GM23338 (cell line): ENCODE data around the gene SYT14. TPM values are rescaled to one million over a fixed set of nuclear protein-coding genes. Genes with fewer than 3 reads are reported as not detected.

Experiments
- ATAC-seq: fragments of 200-7000 bp; cut with Tn5 transposase; 3 replicates; pipeline ENCODE4 v1.9.1; 2020
- DNase-seq: peaks from one replicate; pipeline ENCODE4 v3.0.0-alpha.2; 2015; ENCODE audit warnings: low spot score
- H2AFZ ChIP-seq: fragments of 200-600 bp; sonication (generic); 2 replicates; pipeline ENCODE4 v1.8.0; 2016; ENCODE audit warnings: antibody characterized with exemption, mild to moderate bottlenecking, moderate library complexity
- H3F3A ChIP-seq: fragments of 200-600 bp; sonication (generic); replicated peaks from 2 replicates; pipeline ENCODE4 v1.8.0; 2017; ENCODE audit warnings: antibody characterized with exemption, mixed run types, low read depth
- H3K27ac ChIP-seq: fragments of 200-600 bp; sonication (generic); 2 replicates; pipeline ENCODE4 v1.6.1; 2016; ENCODE audit warnings: low read depth
- H3K27me3 ChIP-seq: fragments of 200-600 bp; sonication (generic); 2 replicates; pipeline ENCODE4 v1.8.0; 2016; ENCODE audit warnings: mild to moderate bottlenecking, mixed run types, moderate library complexity; ENCODE audit not compliant: insufficient read depth
- H3K36me3 ChIP-seq: fragments of 200-600 bp; sonication (generic); 2 replicates; pipeline ENCODE4 v1.8.0; 2016; ENCODE audit warnings: mild to moderate bottlenecking; ENCODE audit not compliant: insufficient read depth
- H3K4me1 ChIP-seq: fragments of 200-600 bp; sonication (generic); 2 replicates; pipeline ENCODE4 v1.8.0; 2016; ENCODE audit warnings: mild to moderate bottlenecking, moderate library complexity; ENCODE audit not compliant: insufficient read depth
- H3K4me2 ChIP-seq: fragments of 200-600 bp; sonication (generic); 2 replicates; pipeline ENCODE4 v1.7.1; 2017; ENCODE audit warnings: mixed run types
- H3K4me3 ChIP-seq: fragments of 200-600 bp; sonication (generic); 2 replicates; pipeline ENCODE4 v1.6.1; 2016; ENCODE audit warnings: mixed run types
- H3K79me2 ChIP-seq: fragments of 200-600 bp; sonication (generic); replicated peaks from 2 replicates; pipeline ENCODE4 v1.8.0; 2017; ENCODE audit warnings: mild to moderate bottlenecking; ENCODE audit not compliant: insufficient read depth
- H3K9me2 ChIP-seq: fragments of 200-600 bp; sonication (generic); 2 replicates; pipeline ENCODE4 v1.8.0; 2017; ENCODE audit not compliant: insufficient read depth
- H4K20me1 ChIP-seq: fragments of 200-600 bp; sonication (generic); replicated peaks from 2 replicates; pipeline ENCODE4 v1.8.0; 2017; ENCODE audit warnings: mild to moderate bottlenecking; ENCODE audit not compliant: insufficient read depth
- H3K27ac Mint-ChIP-seq: 2 replicates; pipeline ENCODE4 v1.8.0; 2020; ENCODE audit warnings: inconsistent platforms, mild to moderate bottlenecking, moderate library complexity, mixed read lengths
- H3K27me3 Mint-ChIP-seq: 3 replicates; pipeline ENCODE4 v1.8.0; 2022; ENCODE audit warnings: low read depth, mild to moderate bottlenecking, moderate library complexity, mixed read lengths, inconsistent platforms; ENCODE audit not compliant: insufficient read depth, poor library complexity
- H3K36me3 Mint-ChIP-seq: 3 replicates; pipeline ENCODE4 v1.8.0; 2021; ENCODE audit warnings: low read depth, mild to moderate bottlenecking, inconsistent platforms, moderate library complexity, mixed read lengths
- H3K4me1 Mint-ChIP-seq: 3 replicates; pipeline ENCODE4 v1.8.0; 2020; ENCODE audit warnings: mild to moderate bottlenecking, inconsistent platforms, mixed read lengths
- H3K4me3 Mint-ChIP-seq: 3 replicates; pipeline ENCODE4 v1.8.0; 2021; ENCODE audit warnings: moderate library complexity, mild to moderate bottlenecking, inconsistent platforms, mixed read lengths
- H3K9me3 Mint-ChIP-seq: 3 replicates; pipeline ENCODE4 v1.8.0; 2020; ENCODE audit warnings: moderate library complexity, mild to moderate bottlenecking, inconsistent platforms, mixed read lengths
- CREB1 ChIP-seq: fragments of 250-450 bp; sonication (Bioruptor Pico); IDR thresholded peaks from 2 replicates; pipeline ENCODE4 v1.5.0; 2020; ENCODE audit warnings: low read depth, mild to moderate bottlenecking, moderate library complexity
- EZH2phosphoT487 ChIP-seq: fragments of 200-600 bp; sonication (generic); IDR thresholded peaks from one replicate; pipeline ENCODE4 v1.8.1; 2018; ENCODE audit warnings: antibody characterized with exemption; ENCODE audit not compliant: unreplicated experiment
- NANOG ChIP-seq: IDR thresholded peaks from 2 replicates; pipeline ENCODE4 v1.6.1; 2016; ENCODE audit warnings: antibody characterized with exemption, borderline replicate concordance
- POLR2AphosphoS5 ChIP-seq: IDR thresholded peaks from 2 replicates; pipeline ENCODE4 v1.6.1; 2016; ENCODE audit warnings: antibody characterized with exemption, low read depth
- STAT1 ChIP-seq: IDR thresholded peaks from one replicate; pipeline ENCODE4 v1.6.1; 2016; ENCODE audit warnings: antibody characterized with exemption; ENCODE audit not compliant: unreplicated experiment
- ZNF114 ChIP-seq: fragments of 250-450 bp; sonication (Bioruptor Pico); IDR thresholded peaks from 2 replicates; pipeline ENCODE4 v1.5.0; 2020; ENCODE audit warnings: mild to moderate bottlenecking, moderate library complexity
- ZNF331 ChIP-seq: fragments of 250-450 bp; sonication (Bioruptor Pico); IDR thresholded peaks from 2 replicates; pipeline ENCODE4 v1.5.0; 2020; ENCODE audit warnings: low read depth, mild to moderate bottlenecking, moderate library complexity
- ZNF462 ChIP-seq: fragments of 250-450 bp; sonication (Bioruptor Pico); IDR thresholded peaks from 2 replicates; pipeline ENCODE4 v1.5.0; 2020; ENCODE audit warnings: mild to moderate bottlenecking, moderate library complexity
- polyA plus RNA-seq: library from polyadenylated mRNA; unstranded; fragments of >200 nt; fragmentation: Nextera tagmentation; extraction: Ambion mirVana; gene quantifications from 2 replicates; pipeline ENCODE4 v1.2.1, GENCODE V29; 2016
- total RNA-seq: library from RNA; depleted of rRNA; stranded (reverse); fragments of >200 nt; shearing (Covaris generic); gene quantifications from 2 replicates; pipeline ENCODE4 v1.2.3, GENCODE V29; 2014
- TF ChIP-seq, protein P1 (sequence below), 2 experiments: fragments of 200-600 bp in 1 of 2; sonication (generic) in 1 of 2; conservative IDR thresholded peaks; 2 replicates each; pipeline versions ENCODE4 v1.5.1 to v1.6.1; 2016 to 2017; ENCODE audit warnings: antibody characterized with exemption in 2 of 2, low read depth in 2 of 2, mild to moderate bottlenecking in 2 of 2, moderate library complexity in 1 of 2
- TF ChIP-seq, protein P2 (sequence below): IDR thresholded peaks from 2 replicates; pipeline ENCODE4 v1.6.1; 2016; ENCODE audit warnings: antibody characterized with exemption

SYT14 gene
- total and polyA plus RNA-seq, 2 experiments from 2014 or later, result 5.2 to 22.4 TPM

DNA sequence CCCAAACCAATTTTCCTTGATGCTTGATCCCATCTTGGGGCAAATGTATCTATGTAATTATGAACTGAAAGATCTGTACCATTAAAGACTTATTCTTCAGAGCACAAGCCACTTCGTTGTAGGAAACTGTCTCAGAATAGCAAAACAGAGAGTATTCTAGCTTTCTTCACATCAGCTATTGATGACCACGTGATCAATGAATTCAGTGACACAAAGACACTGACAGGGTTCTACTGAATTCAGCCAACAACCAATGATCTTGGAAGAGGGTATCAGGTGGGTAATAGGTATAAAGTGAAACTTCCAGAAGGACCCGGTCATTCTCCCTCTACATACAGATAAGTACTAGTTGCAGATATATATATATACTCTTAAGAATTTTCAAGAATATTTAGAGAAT lies 260.8 kb downstream of the SYT14 start:
- no peaks in the 10 kb centered on the region; the same call in 2 of the 3 replicates for H3K9me3 Mint-ChIP-seq

More for the DNA sequence above, 260.8 kb downstream of the SYT14 start:
- H3K36me3 Mint-ChIP-seq, result no peaks in the 10 kb centered on the region; the same call in 2 of the 3 replicates
- H3K27me3 ChIP-seq, result no peaks in the 10 kb centered on the region
- H2AFZ ChIP-seq, result no peak overlapping the region
- no peaks in the 10 kb centered on the region for H3K79me2 ChIP-seq
- no peak for DNase-seq
- no peaks in the 10 kb centered on the region for H3F3A ChIP-seq
- no peak overlapping the region for H3K27ac Mint-ChIP-seq
- H4K20me1 ChIP-seq, result no peaks in the 10 kb centered on the region
- no peaks in the 10 kb centered on the region for H3K4me1 Mint-ChIP-seq
- no peak overlapping the region for H3K4me3 Mint-ChIP-seq
- H3K4me2 ChIP-seq, result no peak overlapping the region
- H3K4me3 ChIP-seq, result no peak overlapping the region
- H3K27ac ChIP-seq, result no peak overlapping the region
- TF ChIP-seq, protein P1, sequence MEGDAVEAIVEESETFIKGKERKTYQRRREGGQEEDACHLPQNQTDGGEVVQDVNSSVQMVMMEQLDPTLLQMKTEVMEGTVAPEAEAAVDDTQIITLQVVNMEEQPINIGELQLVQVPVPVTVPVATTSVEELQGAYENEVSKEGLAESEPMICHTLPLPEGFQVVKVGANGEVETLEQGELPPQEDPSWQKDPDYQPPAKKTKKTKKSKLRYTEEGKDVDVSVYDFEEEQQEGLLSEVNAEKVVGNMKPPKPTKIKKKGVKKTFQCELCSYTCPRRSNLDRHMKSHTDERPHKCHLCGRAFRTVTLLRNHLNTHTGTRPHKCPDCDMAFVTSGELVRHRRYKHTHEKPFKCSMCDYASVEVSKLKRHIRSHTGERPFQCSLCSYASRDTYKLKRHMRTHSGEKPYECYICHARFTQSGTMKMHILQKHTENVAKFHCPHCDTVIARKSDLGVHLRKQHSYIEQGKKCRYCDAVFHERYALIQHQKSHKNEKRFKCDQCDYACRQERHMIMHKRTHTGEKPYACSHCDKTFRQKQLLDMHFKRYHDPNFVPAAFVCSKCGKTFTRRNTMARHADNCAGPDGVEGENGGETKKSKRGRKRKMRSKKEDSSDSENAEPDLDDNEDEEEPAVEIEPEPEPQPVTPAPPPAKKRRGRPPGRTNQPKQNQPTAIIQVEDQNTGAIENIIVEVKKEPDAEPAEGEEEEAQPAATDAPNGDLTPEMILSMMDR (conservative IDR thresholded peaks at IDR 0.05; ENCODE audit: low read depth in 2 of 2), result no peak
- TF ChIP-seq EZH2phosphoT487, result no peak
- no peak for TF ChIP-seq NANOG
- no peak for TF ChIP-seq CREB1
- no peak for TF ChIP-seq ZNF462 (CRISPR knock-in tag)
- no peak for TF ChIP-seq POLR2AphosphoS5
- TF ChIP-seq ZNF114, result no peak
- no peak for TF ChIP-seq ZNF331 (CRISPR knock-in tag)
- TF ChIP-seq, protein P2, sequence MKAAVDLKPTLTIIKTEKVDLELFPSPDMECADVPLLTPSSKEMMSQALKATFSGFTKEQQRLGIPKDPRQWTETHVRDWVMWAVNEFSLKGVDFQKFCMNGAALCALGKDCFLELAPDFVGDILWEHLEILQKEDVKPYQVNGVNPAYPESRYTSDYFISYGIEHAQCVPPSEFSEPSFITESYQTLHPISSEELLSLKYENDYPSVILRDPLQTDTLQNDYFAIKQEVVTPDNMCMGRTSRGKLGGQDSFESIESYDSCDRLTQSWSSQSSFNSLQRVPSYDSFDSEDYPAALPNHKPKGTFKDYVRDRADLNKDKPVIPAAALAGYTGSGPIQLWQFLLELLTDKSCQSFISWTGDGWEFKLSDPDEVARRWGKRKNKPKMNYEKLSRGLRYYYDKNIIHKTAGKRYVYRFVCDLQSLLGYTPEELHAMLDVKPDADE, result no peak
- TF ChIP-seq STAT1, result no peak
- H3K4me1 ChIP-seq, result no peaks in the 10 kb centered on the region
- H3K9me2 ChIP-seq, result 0 out of 2 replicates have a peak, but pooled peaks cover 3% of the 10 kb centered on the region
- no peaks in the 10 kb centered on the region for H3K27me3 Mint-ChIP-seq
- no peaks in the 10 kb centered on the region for H3K36me3 ChIP-seq
- no peak for ATAC-seq
